Kidney (tissue), 14 donors: Measurements from ENCODE around the gene SURF2. TPM values are rescaled to one million over a fixed set of nuclear protein-coding genes. Genes with fewer than 3 reads are reported as not detected.
"Not testable (repeated sequence)": the region's sequence is repeated elsewhere in the genome, so short reads cannot be mapped to it uniquely, and the experiment has no call there.

Experiments
- DNase-seq, 5 donors: peaks; one replicate each; pipeline ENCODE4 v3.0.0-alpha.2; 2013 to 2020
- FAIRE-seq: peaks from 2 replicates; lab custom pipeline; 2012; peaks lifted over from hg19 to GRCh38; lab: Jason Lieb, UNC
- H3K27ac ChIP-seq, 2 donors: one replicate each; pipeline ENCODE4 v1.7.0; 2013; ENCODE audit warnings: low read depth in 2 of 2, low read length in 2 of 2, inconsistent platforms in 1 of 2
- H3K27me3 ChIP-seq: one replicate; pipeline ENCODE4 v1.7.1; 2013; ENCODE audit warnings: low read length, inconsistent platforms; ENCODE audit not compliant: control insufficient read depth, insufficient read depth
- H3K36me3 ChIP-seq, 3 donors: one replicate each; pipeline versions ENCODE4 v1.7.0 to v1.7.1; 2013; ENCODE audit warnings: low read length in 3 of 3, control low read depth in 1 of 3, inconsistent platforms in 1 of 3; ENCODE audit not compliant: insufficient read depth in 3 of 3, control insufficient read depth in 2 of 3
- H3K4me1 ChIP-seq, 3 donors: one replicate each; pipeline versions ENCODE4 v1.7.0 to v1.7.1; 2013; ENCODE audit warnings: low read length in 3 of 3, inconsistent platforms in 1 of 3, low read depth in 1 of 3; ENCODE audit not compliant: control insufficient read depth in 2 of 3, insufficient read depth in 2 of 3
- H3K4me3 ChIP-seq, 3 donors: one replicate each; pipeline versions ENCODE4 v1.7.0 to v1.8.1; 2013; ENCODE audit warnings: low read length in 3 of 3, control low read depth in 1 of 3, inconsistent platforms in 1 of 3
- H3K9ac ChIP-seq, 3 donors: one replicate each; pipeline versions ENCODE4 v1.7.0 to v1.7.1; 2013; ENCODE audit warnings: low read length in 3 of 3, control low read depth in 1 of 3, inconsistent platforms in 1 of 3
- H3K9me3 ChIP-seq, 3 donors: one replicate each; pipeline versions ENCODE4 v1.7.0 to v1.7.1; 2013; ENCODE audit warnings: low read length in 3 of 3, control low read depth in 1 of 3, inconsistent platforms in 1 of 3; ENCODE audit not compliant: control insufficient read depth in 2 of 3, insufficient read depth in 1 of 3
- intact Hi-C: fragments of 100-400 bp; cut with DNase I; formaldehyde crosslinking; loops from one replicate; pipeline ENCODE4 v1.11.1; 2022
- polyA plus RNA-seq: library from polyadenylated mRNA; stranded (reverse); fragments of 350-450 nt; fragmentation: Illumina TruSeq; extraction: RNeasy Lipid Tissue Mini Kit (QIAGEN cat#74804); gene quantifications from one replicate; pipeline ENCODE4 v1.2.3, GENCODE V29; 2014; ENCODE audit warnings: low read depth, low replicate concordance; ENCODE audit not compliant: insufficient read depth
- total RNA-seq: library from RNA; stranded (reverse); fragmentation: NEBNext Ultra II Directional; extraction: Animal tissue kit (Norgen Biotek cat#: 25700); gene quantifications from one replicate; pipeline ENCODE4 v1.2.1, GENCODE V29; 2021
- TF ChIP-seq, protein P1 (sequence below): IDR thresholded peaks from 3 replicates; pipeline ENCODE4 v1.5.1; 2012; ENCODE audit warnings: mild to moderate bottlenecking, moderate library complexity, borderline replicate concordance; ENCODE audit not compliant: insufficient read depth; ENCODE audit errors: extremely low read depth
- donor health status: control.
- donor health status: control.
- donor health status: control.
- donor health status: control.
- donor health status: control.
- donor health status: DM: yes; HTN: yes; CAD: no.
- donor health status: Normal renal cell carcinoma (clear cell type).

Gene SURF2
- total and polyA plus RNA-seq, 2 donors from 2014 or later = 23.5 to 61.2 TPM

DNA sequence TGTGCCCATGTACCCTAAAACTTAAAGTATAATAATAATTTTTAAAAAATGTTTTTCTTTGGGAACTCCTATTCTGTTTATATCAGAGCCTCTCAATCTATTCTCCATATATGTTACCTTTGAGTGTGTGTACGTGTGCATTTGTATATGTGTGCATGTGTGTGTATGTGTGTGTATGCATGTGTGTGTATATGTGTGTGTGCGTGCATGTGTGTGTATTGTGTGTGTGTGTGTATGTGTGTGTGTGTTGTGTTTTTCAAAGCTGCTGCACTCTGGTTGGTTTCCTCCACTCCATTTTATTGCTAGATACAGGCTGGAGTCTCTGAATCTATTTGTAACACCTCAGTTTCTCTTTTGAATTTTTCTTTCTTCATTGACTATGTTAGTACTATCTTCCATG, 40.4 kb upstream of the SURF2 start:
- DNase-seq = no peak
- no peaks in the 10 kb centered on the region for H3K9me3 ChIP-seq
- TF ChIP-seq, protein P1, sequence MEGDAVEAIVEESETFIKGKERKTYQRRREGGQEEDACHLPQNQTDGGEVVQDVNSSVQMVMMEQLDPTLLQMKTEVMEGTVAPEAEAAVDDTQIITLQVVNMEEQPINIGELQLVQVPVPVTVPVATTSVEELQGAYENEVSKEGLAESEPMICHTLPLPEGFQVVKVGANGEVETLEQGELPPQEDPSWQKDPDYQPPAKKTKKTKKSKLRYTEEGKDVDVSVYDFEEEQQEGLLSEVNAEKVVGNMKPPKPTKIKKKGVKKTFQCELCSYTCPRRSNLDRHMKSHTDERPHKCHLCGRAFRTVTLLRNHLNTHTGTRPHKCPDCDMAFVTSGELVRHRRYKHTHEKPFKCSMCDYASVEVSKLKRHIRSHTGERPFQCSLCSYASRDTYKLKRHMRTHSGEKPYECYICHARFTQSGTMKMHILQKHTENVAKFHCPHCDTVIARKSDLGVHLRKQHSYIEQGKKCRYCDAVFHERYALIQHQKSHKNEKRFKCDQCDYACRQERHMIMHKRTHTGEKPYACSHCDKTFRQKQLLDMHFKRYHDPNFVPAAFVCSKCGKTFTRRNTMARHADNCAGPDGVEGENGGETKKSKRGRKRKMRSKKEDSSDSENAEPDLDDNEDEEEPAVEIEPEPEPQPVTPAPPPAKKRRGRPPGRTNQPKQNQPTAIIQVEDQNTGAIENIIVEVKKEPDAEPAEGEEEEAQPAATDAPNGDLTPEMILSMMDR = no peak
- H3K4me3 ChIP-seq = no peak overlapping the region
- no peaks in the 10 kb centered on the region for H3K27me3 ChIP-seq
- no peak overlapping the region for H3K9ac ChIP-seq
- no peaks in the 10 kb centered on the region for H3K4me1 ChIP-seq
- H3K27ac ChIP-seq = no peak overlapping the region
- H3K36me3 ChIP-seq = no peaks in the 10 kb centered on the region
- no peak for FAIRE-seq
- intact Hi-C loops = no loop called here

DNA sequence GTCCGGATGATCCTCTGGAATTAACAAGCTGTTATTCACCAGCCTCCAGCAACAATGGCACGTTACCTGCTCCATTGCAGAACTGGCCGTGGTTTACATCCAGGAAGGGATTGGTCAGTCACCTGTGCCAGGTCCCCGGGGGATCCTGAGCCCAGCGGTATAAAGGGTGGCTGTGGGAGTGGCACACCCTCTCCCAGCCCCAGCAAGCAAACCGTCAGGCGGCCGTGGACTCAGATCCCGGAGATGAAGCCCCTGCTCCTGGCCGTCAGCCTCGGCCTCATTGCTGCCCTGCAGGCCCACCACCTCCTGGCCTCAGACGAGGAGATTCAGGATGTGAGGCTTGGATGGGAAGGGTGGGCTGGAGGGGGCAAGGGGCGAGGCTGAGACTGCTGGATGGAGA, 38.8 kb upstream of the SURF2 start:
- H3K36me3 ChIP-seq, H3K9me3 ChIP-seq, H3K9ac ChIP-seq, FAIRE-seq, H3K27ac ChIP-seq, H3K4me1 ChIP-seq, intact Hi-C loops, H3K4me3 ChIP-seq, H3K27me3 ChIP-seq: not testable (repeated sequence)
- DNase-seq = peak in 1 of 5 donors; percentile 30

DNA sequence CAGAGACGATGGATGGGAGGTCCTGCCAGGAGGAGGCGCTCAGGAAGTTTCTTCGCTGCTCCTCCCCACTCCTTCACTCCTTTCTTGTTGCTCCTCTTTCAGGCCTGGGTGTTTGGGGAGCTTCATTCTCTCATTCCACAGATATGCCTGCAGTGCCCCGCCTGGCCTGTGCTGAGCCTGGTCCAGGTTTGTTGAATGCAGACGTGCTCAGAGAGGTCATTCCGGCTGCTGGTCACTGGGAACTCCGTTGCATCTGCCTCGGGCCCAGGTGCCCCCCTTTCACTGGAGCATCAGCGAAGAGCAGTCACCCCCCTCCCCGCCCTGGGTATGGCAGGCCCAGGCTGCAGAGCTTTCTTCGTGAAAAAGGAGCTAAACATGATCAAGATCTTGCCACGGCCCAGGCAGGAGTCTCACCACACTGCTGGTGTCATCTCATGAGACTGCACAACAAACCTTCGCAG, 35.9 kb upstream of the SURF2 start:
- DNase-seq = peak in 1 of 5 donors; percentile 39
- H3K9ac ChIP-seq = no peak overlapping the region
- no peak overlapping the region for H3K27ac ChIP-seq
- H3K27me3 ChIP-seq = no peaks in the 10 kb centered on the region
- intact Hi-C loops = no loop called here
- FAIRE-seq = no peak
- no peaks in the 10 kb centered on the region for H3K36me3 ChIP-seq
- no peaks in the 10 kb centered on the region for H3K9me3 ChIP-seq
- H3K4me1 ChIP-seq = no peaks in the 10 kb centered on the region
- TF ChIP-seq, protein P1 = no peak
- no peak overlapping the region for H3K4me3 ChIP-seq

DNA sequence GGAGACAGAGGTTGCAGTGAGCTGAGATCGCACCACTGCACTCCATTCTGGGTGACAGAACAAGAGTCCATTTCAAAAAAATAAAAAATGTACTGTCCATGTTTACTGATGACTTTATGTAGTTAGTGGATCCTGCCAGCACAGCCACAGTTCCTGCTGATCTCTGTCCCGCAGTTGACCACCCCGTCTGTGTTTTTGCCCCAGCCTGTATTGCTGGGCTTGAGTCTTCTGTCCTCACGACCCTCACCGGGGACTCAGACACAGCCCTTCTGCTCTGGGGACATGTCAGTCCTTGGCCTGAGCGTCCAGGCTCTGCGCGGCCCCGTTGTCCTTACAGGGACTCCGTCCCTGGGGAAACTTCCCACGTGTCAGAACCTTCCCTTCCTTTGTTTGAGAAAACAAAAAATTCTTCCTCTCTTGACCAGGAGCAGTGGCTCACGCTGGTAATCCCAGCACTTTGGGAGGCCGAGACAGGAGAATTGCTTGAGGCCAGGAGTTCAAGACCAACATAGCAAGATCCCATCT, 34.9 kb upstream of the SURF2 start:
- intact Hi-C loops = no loop called here
- H3K4me3 ChIP-seq = no peak overlapping the region
- TF ChIP-seq, protein P1 = no peak
- no peak for FAIRE-seq
- H3K27ac ChIP-seq = no peak overlapping the region
- no peaks in the 10 kb centered on the region for H3K27me3 ChIP-seq
- H3K9ac ChIP-seq = no peak overlapping the region
- H3K36me3 ChIP-seq = no peaks in the 10 kb centered on the region
- H3K9me3 ChIP-seq = no peaks in the 10 kb centered on the region
- peak in 1 of 5 donors; percentile 37 for DNase-seq
- H3K4me1 ChIP-seq = no peaks in the 10 kb centered on the region
